Measurements from ENCODE around the gene DDX25. TPM values are rescaled to one million over a fixed set of nuclear protein-coding genes. Genes with fewer than 3 reads are reported as not detected.
"Not testable (repeated sequence)": the region's sequence is repeated elsewhere in the genome, so short reads cannot be mapped to it uniquely, and the experiment has no call there.

Gene DDX25
- total RNA-seq, 1 donor from 2014 or later = not detected

GRCh38 chr11:125902277-125902926, 1.9 kb upstream of the DDX25 start:
- DNase-seq (no peak), ATAC-seq (ENCODE audit: poor library complexity) (no peak)
- intact Hi-C loops (cut with DNase I) = no loop called here

GRCh38 chr11:125902927-125903710, 1.2 kb upstream of the DDX25 start, which contains the start of gene PUS3:
PUS3 (minus strand) TSS chr11:125903206; CDS start chr11:125896284, 6,922 bp downstream.
- intact Hi-C loops (cut with DNase I) = no loop called here

GRCh38 chr11:125904678-125905077, 370 bp downstream of the DDX25 start:
- intact Hi-C loops (cut with DNase I) = no loop called here
- ATAC-seq (ENCODE audit: poor library complexity) (no peak), DNase-seq (no peak)

More at GRCh38 chr11:125902927-125903710, 1.2 kb upstream of the DDX25 start, which contains the start of gene PUS3:
- ATAC-seq (ENCODE audit: poor library complexity) (peak; percentile 98), DNase-seq (peak; percentile 96)

GRCh38 chr11:125910226-125910849, 6.0 kb downstream of the DDX25 start:
- no peak for ATAC-seq (ENCODE audit: poor library complexity)
- no peak for DNase-seq
- intact Hi-C loops (cut with DNase I) = no loop called here

- ATAC-seq (ENCODE audit: poor library complexity); DNase-seq; intact Hi-C loops (cut with DNase I): not testable (repeated sequence)
Observed at GRCh38 chr11:125914601-125915000, 10.3 kb downstream of the DDX25 start.

GRCh38 chr11:125916683-125917347, 12.5 kb downstream of the DDX25 start:
- no peak for ATAC-seq (ENCODE audit: poor library complexity)

GRCh38 chr11:125918140-125918840, 14.0 kb downstream of the DDX25 start:
- ATAC-seq (ENCODE audit: poor library complexity) = no peak
- intact Hi-C loops (cut with DNase I) = no loop called here
- no peak for DNase-seq

More at GRCh38 chr11:125916683-125917347, 12.5 kb downstream of the DDX25 start:
- no peak for DNase-seq
- intact Hi-C loops (cut with DNase I) = no loop called here

- ATAC-seq (ENCODE audit: poor library complexity) = no peak
- DNase-seq = no peak
- intact Hi-C loops (cut with DNase I) = no loop called here
Observed at GRCh38 chr11:125921042-125921441, 16.7 kb downstream of the DDX25 start.

- DNase-seq (no peak), ATAC-seq (ENCODE audit: poor library complexity) (no peak)
- intact Hi-C loops (cut with DNase I) = no loop called here
Observed at GRCh38 chr11:125922156-125922555, 17.8 kb downstream of the DDX25 start.

GRCh38 chr11:125923012-125923579, 18.8 kb downstream of the DDX25 start:
- intact Hi-C loops (cut with DNase I) = no loop called here
- DNase-seq (peak; percentile 66), ATAC-seq (ENCODE audit: poor library complexity) (peak; percentile 89)

GRCh38 chr11:125923633-125924032, 19.3 kb downstream of the DDX25 start:
- intact Hi-C loops (cut with DNase I) = loop anchor here (2.0 kb wide), 1 partner anchor 269 kb away; no protein-coding TSS in a partner anchor
- no peak for DNase-seq
- no peak for ATAC-seq (ENCODE audit: poor library complexity)

GRCh38 chr11:125924384-125925007, 20.2 kb downstream of the DDX25 start:
- ATAC-seq (ENCODE audit: poor library complexity) (no peak), DNase-seq (no peak)
- intact Hi-C loops (cut with DNase I) = loop anchor here (2.0 kb wide), 1 partner anchor 268 kb away; no protein-coding TSS in a partner anchor

- intact Hi-C loops (cut with DNase I) = loop anchor here (2.0 kb wide), 1 partner anchor 268 kb away; no protein-coding TSS in a partner anchor
- no peak for DNase-seq
- ATAC-seq (ENCODE audit: poor library complexity) = no peak
Observed at GRCh38 chr11:125925247-125925740, 21.0 kb downstream of the DDX25 start.

GRCh38 chr11:125925804-125926203, 21.5 kb downstream of the DDX25 start:
- DNase-seq (no peak), ATAC-seq (ENCODE audit: poor library complexity) (no peak)
- intact Hi-C loops (cut with DNase I) = loop anchor here (2.0 kb wide), 1 partner anchor 267 kb away; no protein-coding TSS in a partner anchor

GRCh38 chr11:125926682-125927081, 22.4 kb downstream of the DDX25 start:
- DNase-seq = no peak
- intact Hi-C loops (cut with DNase I) = no loop called here

GRCh38 chr11:125929445-125930075, 25.3 kb downstream of the DDX25 start:
- intact Hi-C loops (cut with DNase I) = no loop called here

More at GRCh38 chr11:125926682-125927081, 22.4 kb downstream of the DDX25 start:
- ATAC-seq (ENCODE audit: poor library complexity) = no peak

GRCh38 chr11:125930076-125930450, 25.8 kb downstream of the DDX25 start:
- intact Hi-C loops (cut with DNase I) = no loop called here
- DNase-seq (no peak), ATAC-seq (ENCODE audit: poor library complexity) (no peak)

More at GRCh38 chr11:125929445-125930075, 25.3 kb downstream of the DDX25 start:
- ATAC-seq (ENCODE audit: poor library complexity) = no peak
- DNase-seq = no peak

Data from Right ventricle myocardium superior (tissue), 1 donor.